Activated naive CD4-positive, alpha-beta T cell treated with anti-CD3 and anti-CD28 coated beads, Interleukin-2, amount 10 ng/mL, durations not matched to agents 7 days and 5 days (primary cell): ENCODE results near the gene ZNF180.
"Not testable (repeated sequence)": the region's sequence is repeated elsewhere in the genome, so short reads cannot be mapped to it uniquely, and the experiment has no call there.

Experiments used
- CTCF ChIA-PET: fragments of 350-600 bp; sonication (Branson Sonifier 250); formaldehyde crosslinking; loops from one replicate; lab custom pipeline; 2021; ENCODE audit warnings: antibody characterized with exemption; lab: Charles Lee
- DNase-seq: peaks from one replicate; pipeline ENCODE4 v3.0.0-alpha.2; 2020
- H3K27ac Mint-ChIP-seq: one replicate; pipeline ENCODE4 v1.8.0; 2021; ENCODE audit warnings: mild to moderate bottlenecking, moderate library complexity, mixed read lengths
- H3K27me3 Mint-ChIP-seq: one replicate; pipeline ENCODE4 v1.8.0; 2021; ENCODE audit warnings: mild to moderate bottlenecking, mixed read lengths
- H3K36me3 Mint-ChIP-seq: one replicate; pipeline ENCODE4 v1.8.0; 2021; ENCODE audit warnings: mixed read lengths
- H3K4me1 Mint-ChIP-seq: one replicate; pipeline ENCODE4 v1.8.0; 2021; ENCODE audit warnings: mixed read lengths
- H3K4me3 Mint-ChIP-seq: one replicate; pipeline ENCODE4 v1.8.0; 2021; ENCODE audit warnings: mild to moderate bottlenecking, moderate library complexity, mixed read lengths
- H3K9me3 Mint-ChIP-seq: one replicate; pipeline ENCODE4 v1.8.0; 2021; ENCODE audit warnings: mixed read lengths

The ZNF180 gene

DNA sequence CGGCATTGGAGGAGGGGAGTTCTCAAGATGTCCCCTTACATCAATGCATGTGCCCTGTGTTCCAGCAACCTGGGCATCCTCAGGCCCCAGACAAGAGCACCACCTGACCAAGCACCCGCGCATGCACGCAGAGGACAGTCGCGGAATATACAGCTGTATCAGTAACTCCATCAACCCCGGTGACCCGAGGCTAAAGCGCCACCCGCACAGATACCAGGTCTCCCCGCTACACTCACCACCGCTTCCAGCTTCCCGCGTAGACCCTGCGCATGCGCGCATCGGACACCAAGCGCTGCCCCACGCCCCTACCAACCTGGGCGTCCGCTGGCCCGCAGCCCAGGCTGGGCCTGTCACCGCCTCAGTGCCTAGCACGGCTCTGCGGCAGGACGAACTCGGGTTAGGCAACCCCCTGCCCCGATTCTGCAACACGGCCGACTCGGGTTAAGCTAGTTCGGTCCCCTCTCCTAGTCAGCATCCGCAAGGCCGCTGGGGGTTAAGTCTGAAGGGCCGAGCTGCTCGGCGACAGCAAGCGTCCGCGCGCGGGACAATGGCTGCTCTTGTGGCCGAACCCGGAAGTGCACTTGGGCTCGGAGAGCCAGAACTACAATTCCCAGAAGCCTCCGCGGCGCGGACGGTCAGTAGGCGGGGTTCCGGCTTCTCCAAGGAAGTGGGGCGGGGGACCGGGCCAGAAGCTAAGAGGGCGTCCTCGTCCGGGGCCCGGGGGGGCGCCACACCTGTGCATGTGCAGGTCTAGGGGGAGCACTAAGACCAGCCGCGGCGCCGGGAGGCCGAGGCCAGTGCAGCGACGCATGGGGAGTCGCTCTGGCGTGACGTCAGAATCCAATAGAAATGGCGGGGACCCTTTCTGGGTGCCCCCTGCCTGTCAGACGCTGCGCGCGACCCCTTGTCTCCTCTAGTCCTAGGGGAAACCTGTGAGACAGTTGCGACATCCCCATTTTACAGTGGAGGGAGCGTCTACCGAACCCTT lies at the start of gene ZNF180:
TSS of gene ZNF180 (minus strand) at position 561 of the 988 bp plus-strand sequence. CDS start 3,188 bp downstream, outside the sequence.
- Mint-ChIP-seq H3K9me3 (peaks cover 54% of the 10 kb centered on the region), H3K4me1 (peaks cover 29% of the 10 kb centered on the region), H3K27me3 (peaks cover 7% of the 10 kb centered on the region), H3K27ac (peak within 1 kb of the TSS; percentile 87), H3K36me3 (peaks cover 53% of the 10 kb centered on the region), H3K4me3 (peak within 1 kb of the TSS; percentile 88)
- DNase-seq, result peak; percentile 97
- CTCF ChIA-PET, result no interaction called here

DNA sequence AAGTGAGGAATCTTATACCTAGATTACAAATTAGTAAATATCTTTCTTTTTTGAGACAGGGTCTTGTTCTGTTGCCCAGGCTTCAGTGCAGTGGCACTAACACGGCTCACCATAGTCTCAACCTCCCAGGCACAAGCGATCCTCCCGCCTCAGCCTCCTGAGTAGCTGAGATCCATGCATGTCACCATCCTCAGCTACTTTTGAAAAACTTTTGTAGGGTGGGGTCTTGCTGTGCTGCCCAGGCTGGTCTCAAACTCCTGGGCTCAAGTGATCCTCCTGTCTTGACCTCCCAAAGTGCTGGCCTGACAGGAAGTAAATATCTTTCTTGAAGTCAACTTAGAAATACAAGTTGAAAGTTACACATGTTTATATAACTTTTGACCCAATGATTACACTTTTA lies 49.2 kb upstream of the ZNF180 start:
- DNase-seq, result no peak
- no peak overlapping the region for H3K4me3 Mint-ChIP-seq
- H3K27ac Mint-ChIP-seq, result no peak overlapping the region
- CTCF ChIA-PET, result interaction anchor here (2.2 kb wide), 1 partner anchor 21 kb away, joined by 5 read pairs; no protein-coding TSS in a partner anchor
- peaks cover 22% of the 10 kb centered on the region for H3K9me3 Mint-ChIP-seq
- H3K4me1 Mint-ChIP-seq, result no peaks in the 10 kb centered on the region
- no peaks in the 10 kb centered on the region for H3K36me3 Mint-ChIP-seq
- H3K27me3 Mint-ChIP-seq, result no peaks in the 10 kb centered on the region

DNA sequence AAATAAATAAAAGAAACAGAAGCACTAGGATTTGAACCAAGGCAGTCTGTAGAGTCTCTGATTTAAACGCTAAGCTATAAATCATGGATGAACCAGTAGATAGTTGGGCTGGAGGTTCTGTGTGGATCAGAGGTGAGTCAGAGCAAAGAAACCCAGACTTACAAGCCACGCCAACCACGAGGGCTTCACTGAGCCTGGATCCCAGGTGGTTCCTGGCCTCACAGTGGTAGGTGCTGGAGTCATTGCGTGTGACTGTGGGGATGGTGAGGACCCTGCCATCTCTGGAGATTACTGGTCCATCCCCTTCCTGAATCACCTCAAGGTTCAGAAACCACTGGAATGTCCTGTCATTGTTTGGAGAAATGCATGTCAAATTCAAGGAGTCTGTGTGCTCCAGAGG lies 48.4 kb upstream of the ZNF180 start:
- no peak overlapping the region for H3K27ac Mint-ChIP-seq
- H3K9me3 Mint-ChIP-seq, result peaks cover 24% of the 10 kb centered on the region
- no peaks in the 10 kb centered on the region for H3K36me3 Mint-ChIP-seq
- no peaks in the 10 kb centered on the region for H3K4me1 Mint-ChIP-seq
- DNase-seq, result no peak
- H3K4me3 Mint-ChIP-seq, result no peak overlapping the region
- H3K27me3 Mint-ChIP-seq, result no peaks in the 10 kb centered on the region
- CTCF ChIA-PET, result interaction anchor here (2.2 kb wide), 1 partner anchor 22 kb away, joined by 5 read pairs; no protein-coding TSS in a partner anchor

DNA sequence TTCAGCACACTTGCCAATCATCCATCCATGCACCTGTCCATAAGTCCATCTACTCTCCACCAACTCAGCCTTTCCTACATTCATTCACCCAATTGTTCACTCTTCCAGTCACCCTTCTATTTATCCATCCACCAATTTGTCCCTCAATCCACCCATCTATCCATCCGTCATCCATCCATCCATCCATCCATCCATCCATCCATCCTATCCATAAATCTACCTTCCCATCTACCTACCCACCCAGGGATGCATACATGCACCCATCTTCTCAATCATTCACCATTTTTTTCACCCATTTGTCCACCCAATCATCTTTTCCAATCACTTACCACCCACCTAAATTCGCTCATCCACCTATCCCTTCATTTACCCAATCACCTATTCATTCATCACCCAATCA lies 43.7 kb upstream of the ZNF180 start:
- CTCF ChIA-PET, result no interaction called here
- no peaks in the 10 kb centered on the region for H3K4me1 Mint-ChIP-seq
- H3K9me3 Mint-ChIP-seq, result peaks cover 22% of the 10 kb centered on the region
- no peaks in the 10 kb centered on the region for H3K36me3 Mint-ChIP-seq
- no peaks in the 10 kb centered on the region for H3K27me3 Mint-ChIP-seq
- no peak overlapping the region for H3K4me3 Mint-ChIP-seq
- no peak overlapping the region for H3K27ac Mint-ChIP-seq
- no peak for DNase-seq

DNA sequence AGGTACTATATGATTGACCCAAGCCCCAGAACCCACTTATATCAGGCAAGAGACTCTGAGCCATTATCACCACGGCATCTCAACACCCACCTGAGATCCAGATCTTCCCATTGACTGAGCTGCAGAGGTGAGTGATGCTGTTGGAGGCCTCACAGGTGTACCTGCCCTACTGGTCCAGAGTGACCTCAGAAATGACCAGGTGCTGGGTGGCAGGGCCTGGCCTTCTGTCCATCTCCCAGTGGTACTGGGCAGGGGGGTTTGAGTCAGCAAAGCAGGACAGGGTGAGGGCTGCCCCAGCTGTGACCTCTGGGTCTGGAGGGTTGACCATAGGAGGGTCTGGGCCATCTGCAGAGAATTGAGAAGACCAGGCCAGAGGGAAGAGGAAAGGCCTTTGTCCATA lies 42.3 kb upstream of the ZNF180 start:
- CTCF ChIA-PET, result no interaction called here
- Mint-ChIP-seq H3K27ac (no peak overlapping the region), H3K4me3 (no peak overlapping the region), H3K4me1 (no peaks in the 10 kb centered on the region), H3K36me3 (no peaks in the 10 kb centered on the region), H3K9me3 (peaks cover 24% of the 10 kb centered on the region), H3K27me3 (no peaks in the 10 kb centered on the region)
- no peak for DNase-seq

DNA sequence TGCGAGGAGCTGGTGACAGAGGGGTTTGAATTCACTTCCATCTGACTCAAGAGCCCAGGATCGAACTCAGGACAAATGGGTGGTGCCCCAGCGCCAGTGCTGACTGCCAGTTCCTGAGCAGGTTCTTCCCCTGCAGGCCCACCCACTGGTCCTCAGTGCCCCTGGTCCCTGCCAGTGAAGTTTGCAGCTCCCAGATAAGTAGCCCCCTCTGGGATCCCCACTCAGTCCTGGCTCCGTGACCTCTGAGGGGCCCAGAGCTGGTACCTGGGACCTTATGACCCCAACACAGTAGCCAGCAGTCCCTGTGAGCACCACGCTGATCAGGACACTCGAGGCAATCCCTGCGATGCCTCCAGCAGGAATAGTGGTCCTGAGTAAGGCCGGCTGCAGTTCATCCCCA lies 40.4 kb upstream of the ZNF180 start:
- Mint-ChIP-seq H3K27me3 (no peaks in the 10 kb centered on the region), H3K27ac (no peak overlapping the region), H3K4me3 (no peak overlapping the region), H3K9me3 (peaks cover 33% of the 10 kb centered on the region), H3K36me3 (no peaks in the 10 kb centered on the region), H3K4me1 (no peaks in the 10 kb centered on the region)
- CTCF ChIA-PET, result interaction anchor here (0.9 kb wide), 1 partner anchor 30 kb away, joined by 3 read pairs; no protein-coding TSS in a partner anchor
- DNase-seq, result no peak

DNA sequence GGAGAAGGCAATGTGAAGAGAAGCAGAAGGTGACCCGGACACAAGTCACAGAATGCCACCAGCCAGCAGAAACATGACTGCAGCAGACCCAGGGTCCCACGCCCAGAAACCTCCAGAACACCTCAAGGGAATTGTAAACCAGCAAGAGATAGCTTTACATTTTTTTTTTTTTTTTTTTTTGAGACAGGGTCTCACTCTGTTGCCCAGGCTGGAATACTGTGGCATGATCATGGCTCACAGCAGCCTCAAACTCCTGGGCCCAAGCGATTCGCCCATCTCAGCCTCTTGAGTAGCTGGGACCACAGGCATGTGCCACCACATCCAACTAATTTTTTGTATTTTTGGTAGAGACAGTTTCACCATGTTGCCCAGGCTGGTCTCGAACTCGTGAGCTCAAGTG lies 39.7 kb upstream of the ZNF180 start:
- Mint-ChIP-seq H3K4me3 (no peak overlapping the region), H3K36me3 (no peaks in the 10 kb centered on the region), H3K27ac (no peak overlapping the region), H3K4me1 (no peaks in the 10 kb centered on the region), H3K9me3 (peaks cover 39% of the 10 kb centered on the region), H3K27me3 (peaks cover 1% of the 10 kb centered on the region)
- no peak for DNase-seq
- CTCF ChIA-PET, result interaction anchor here (0.9 kb wide), 1 partner anchor 31 kb away, joined by 3 read pairs; no protein-coding TSS in a partner anchor

DNA sequence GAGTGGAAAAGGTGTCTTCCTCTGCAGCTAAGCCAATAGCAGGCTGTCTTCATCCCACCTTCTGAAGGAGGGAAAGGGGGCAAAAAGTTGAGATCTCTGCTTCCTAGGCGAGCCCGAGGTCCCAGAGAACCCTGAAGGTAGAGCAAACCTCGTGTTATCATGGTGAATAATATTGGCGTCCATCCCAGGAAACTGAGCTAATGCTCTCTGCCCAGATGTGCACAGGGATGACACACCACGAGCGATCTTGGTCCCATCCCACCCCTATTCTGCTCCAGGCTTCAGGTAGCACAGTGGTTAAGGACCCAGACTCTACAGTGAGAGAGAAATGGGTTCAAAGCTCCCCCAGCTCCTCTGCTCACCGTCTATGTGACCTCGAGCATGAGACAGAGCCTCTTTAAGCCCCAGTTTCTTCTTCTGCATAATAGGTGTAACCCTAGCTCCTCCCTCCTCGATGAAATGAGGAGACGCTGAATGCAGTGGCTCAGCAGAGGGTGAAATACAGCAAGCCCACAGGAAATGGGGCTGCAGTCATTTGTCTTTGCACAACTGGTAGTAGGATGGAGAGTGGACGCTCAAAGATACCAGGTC lies 39.0 kb upstream of the ZNF180 start:
- Mint-ChIP-seq H3K9me3 (peaks cover 36% of the 10 kb centered on the region), H3K4me1 (no peaks in the 10 kb centered on the region)

DNA sequence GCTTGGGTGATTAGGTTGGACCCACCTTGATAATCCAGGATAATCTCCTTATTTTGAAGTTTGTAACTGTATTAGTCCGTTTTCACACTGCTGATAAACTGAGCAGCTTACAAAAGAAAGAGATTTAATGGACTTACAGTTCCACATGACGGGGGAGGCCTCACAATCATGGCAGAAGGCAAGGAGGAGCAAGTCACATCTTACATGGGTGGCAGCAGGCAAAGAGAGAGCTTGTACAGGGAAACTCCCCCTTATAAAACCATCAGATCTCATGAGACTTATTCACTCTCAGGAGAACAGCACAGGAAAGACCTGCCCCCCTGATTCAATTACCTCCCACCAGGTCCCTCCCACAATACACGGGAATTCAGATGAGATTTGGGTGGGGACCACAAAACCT lies 35.0 kb upstream of the ZNF180 start:
- peaks cover 35% of the 10 kb centered on the region for H3K9me3 Mint-ChIP-seq
- H3K36me3 Mint-ChIP-seq, CTCF ChIA-PET, H3K27ac Mint-ChIP-seq, H3K27me3 Mint-ChIP-seq, H3K4me1 Mint-ChIP-seq, H3K4me3 Mint-ChIP-seq, DNase-seq: not testable (repeated sequence)

More for the DNA sequence above, 39.0 kb upstream of the ZNF180 start:
- no peak overlapping the region for H3K27ac Mint-ChIP-seq
- DNase-seq, result no peak
- H3K27me3 Mint-ChIP-seq, result peaks cover 3% of the 10 kb centered on the region
- CTCF ChIA-PET, result interaction anchor here (0.9 kb wide), 1 partner anchor 117 kb away, joined by 3 read pairs; no protein-coding TSS in a partner anchor
- no peak overlapping the region for H3K4me3 Mint-ChIP-seq
- no peaks in the 10 kb centered on the region for H3K36me3 Mint-ChIP-seq

DNA sequence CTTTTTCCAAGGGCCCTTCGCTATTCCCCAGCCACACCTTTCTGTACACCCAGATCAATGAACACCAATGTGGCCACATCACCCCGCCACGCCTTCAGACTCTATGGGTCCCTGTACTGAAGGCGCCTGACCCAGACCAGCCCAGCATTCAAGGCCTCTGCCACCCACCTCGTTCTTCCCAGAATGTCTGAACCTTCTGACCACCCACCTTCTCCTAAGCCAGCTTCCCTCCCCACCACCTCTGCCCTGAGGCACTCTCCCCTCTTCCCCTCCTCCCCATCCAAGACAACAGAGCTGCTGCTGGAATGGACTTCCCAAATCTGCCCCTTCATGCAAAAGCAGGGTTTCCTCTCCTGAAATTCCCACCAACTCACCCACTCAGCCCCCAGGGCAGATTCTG lies 32.5 kb upstream of the ZNF180 start:
- Mint-ChIP-seq H3K27me3 (peaks cover 3% of the 10 kb centered on the region), H3K27ac (no peak overlapping the region), H3K4me1 (no peaks in the 10 kb centered on the region), H3K9me3 (peaks cover 32% of the 10 kb centered on the region), H3K36me3 (no peaks in the 10 kb centered on the region), H3K4me3 (no peak overlapping the region)
- DNase-seq, result no peak
- CTCF ChIA-PET, result no interaction called here

DNA sequence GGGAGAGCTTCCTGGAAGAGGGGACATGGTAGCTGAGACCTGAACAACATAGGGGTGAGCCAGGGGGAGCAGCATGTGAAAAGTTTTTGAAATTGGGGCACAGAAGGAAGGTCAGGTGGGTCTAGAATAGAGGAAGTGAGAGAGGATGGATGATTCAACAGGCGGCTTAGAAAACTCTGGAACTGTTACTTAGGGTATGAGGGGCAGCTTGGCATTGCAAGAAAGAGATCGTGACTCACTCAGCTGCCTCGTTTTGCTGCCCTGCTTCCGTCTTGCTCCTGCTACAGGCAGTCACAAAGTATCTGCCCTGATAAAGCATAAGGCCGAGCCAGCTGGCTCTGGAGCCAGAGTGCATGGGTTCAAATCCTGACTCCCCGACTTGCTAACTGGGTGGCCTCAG lies 30.5 kb upstream of the ZNF180 start:
- H3K9me3 Mint-ChIP-seq, result peaks cover 28% of the 10 kb centered on the region
- no peak for DNase-seq
- H3K4me1 Mint-ChIP-seq, result no peaks in the 10 kb centered on the region
- H3K36me3 Mint-ChIP-seq, result no peaks in the 10 kb centered on the region
- CTCF ChIA-PET, result no interaction called here
- H3K4me3 Mint-ChIP-seq, result no peak overlapping the region
- H3K27me3 Mint-ChIP-seq, result peaks cover 3% of the 10 kb centered on the region
- H3K27ac Mint-ChIP-seq, result no peak overlapping the region

DNA sequence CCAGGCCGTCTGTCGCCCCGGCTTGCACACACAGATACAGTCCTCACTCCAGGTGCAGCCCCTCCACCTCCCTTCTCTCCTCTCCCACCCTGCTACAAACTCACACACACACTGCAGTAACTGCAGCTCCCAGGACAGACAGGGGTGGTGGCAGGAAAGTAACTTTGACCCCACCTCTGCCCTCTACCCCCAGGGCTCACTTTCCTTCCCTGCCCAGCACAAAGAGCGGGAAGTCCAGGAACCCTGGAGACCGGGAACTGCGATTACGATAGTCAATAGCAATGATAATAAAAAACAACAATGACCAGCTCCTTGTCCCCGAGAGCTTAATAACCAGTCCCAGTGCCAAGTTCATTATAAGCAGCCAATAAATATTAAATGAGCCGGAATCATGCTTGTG lies 29.2 kb upstream of the ZNF180 start, which contains the start of gene CEACAM20:
TSS of gene CEACAM20 (minus strand) at position 140 of the 400 bp plus-strand sequence. CDS start 166 bp downstream, outside the sequence.
- Mint-ChIP-seq H3K36me3 (no peaks in the 10 kb centered on the region), H3K4me3 (no peak within 1 kb of the TSS), H3K27me3 (no peaks in the 10 kb centered on the region), H3K27ac (no peak within 1 kb of the TSS), H3K4me1 (no peaks in the 10 kb centered on the region), H3K9me3 (peaks cover 22% of the 10 kb centered on the region)
- CTCF ChIA-PET, result no interaction called here
- no peak for DNase-seq

DNA sequence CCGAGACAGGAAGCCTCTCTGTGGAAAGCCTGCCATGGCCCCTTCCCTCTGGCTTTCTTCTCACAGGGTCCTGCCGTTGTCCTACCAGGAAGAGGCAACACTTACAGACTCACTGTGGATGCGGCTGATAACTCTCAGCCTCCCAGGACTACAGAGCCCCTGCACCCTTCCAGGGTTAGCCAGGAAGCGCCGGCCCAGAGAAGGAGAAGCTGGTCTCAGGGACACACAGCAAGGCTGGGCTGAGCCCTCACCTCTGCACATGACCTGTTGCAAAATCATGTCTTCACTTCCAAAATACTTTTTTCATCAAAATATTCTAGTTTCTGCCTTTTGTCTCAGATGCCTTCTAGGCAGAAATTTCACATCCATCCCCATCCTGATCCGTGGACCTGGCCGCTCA lies 27.2 kb upstream of the ZNF180 start:
- H3K27ac Mint-ChIP-seq, result no peak overlapping the region

DNA sequence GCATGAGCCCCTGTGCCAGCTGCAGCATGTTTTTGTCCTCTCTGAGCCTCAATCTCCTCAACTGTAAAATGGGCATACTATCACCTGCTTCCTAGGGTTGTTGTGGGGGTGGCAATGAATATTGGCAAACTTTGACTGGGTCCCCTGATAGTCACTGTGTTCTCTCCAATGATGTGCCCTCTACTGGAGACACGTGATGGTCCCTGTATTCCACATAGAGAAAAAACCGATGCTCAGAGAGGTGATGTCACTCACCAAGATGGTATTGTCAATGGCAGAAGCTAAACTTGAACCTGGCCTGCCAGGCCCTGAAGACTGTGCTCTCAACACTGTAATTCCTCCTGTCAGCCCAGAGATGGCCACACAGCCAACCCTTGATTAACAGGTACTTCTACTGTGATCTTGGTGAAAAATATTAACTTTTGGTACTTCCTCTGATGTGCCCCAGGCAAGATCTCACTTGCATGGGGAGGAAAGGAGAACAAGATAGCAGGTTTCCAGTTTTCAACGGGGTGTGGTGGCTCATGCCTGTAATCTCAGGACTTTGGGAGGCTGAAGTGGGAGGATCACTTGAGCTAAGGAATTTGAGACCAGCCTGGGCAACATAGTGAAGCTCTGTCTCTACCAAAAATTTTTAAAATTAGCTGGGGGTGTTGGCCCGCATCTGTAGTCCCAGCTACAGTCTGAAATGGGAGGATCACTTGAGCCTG lies 25.6 kb upstream of the ZNF180 start:
- no peaks in the 10 kb centered on the region for H3K36me3 Mint-ChIP-seq

More for the DNA sequence above, 27.2 kb upstream of the ZNF180 start:
- H3K9me3 Mint-ChIP-seq, result peaks cover 21% of the 10 kb centered on the region
- CTCF ChIA-PET, result no interaction called here
- no peaks in the 10 kb centered on the region for H3K4me1 Mint-ChIP-seq
- no peak for DNase-seq
- no peak overlapping the region for H3K4me3 Mint-ChIP-seq
- H3K27me3 Mint-ChIP-seq, result no peaks in the 10 kb centered on the region
- no peaks in the 10 kb centered on the region for H3K36me3 Mint-ChIP-seq

More for the DNA sequence above, 25.6 kb upstream of the ZNF180 start:
- CTCF ChIA-PET, result no interaction called here
- no peak overlapping the region for H3K27ac Mint-ChIP-seq
- no peaks in the 10 kb centered on the region for H3K4me1 Mint-ChIP-seq
- no peak for DNase-seq
- peaks cover 21% of the 10 kb centered on the region for H3K9me3 Mint-ChIP-seq
- H3K4me3 Mint-ChIP-seq, result no peak overlapping the region
- no peaks in the 10 kb centered on the region for H3K27me3 Mint-ChIP-seq
